Esophagus mucosa (tissue), 1 donor: ENCODE data around the gene BICC1. TPM values are rescaled to one million over a fixed set of nuclear protein-coding genes. Genes with fewer than 3 reads are reported as not detected.

Experiments
- ATAC-seq: fragments of 200-7000 bp; cut with Tn5 transposase; one replicate; pipeline ENCODE4 v1.9.1; 2020
- total RNA-seq: library from RNA; stranded (reverse); gene quantifications from one replicate; pipeline ENCODE4 v1.2.4, GENCODE V29; 2023
- donor health status: DM: yes; HTN: yes; CAD: no.

BICC1 gene, protein sequence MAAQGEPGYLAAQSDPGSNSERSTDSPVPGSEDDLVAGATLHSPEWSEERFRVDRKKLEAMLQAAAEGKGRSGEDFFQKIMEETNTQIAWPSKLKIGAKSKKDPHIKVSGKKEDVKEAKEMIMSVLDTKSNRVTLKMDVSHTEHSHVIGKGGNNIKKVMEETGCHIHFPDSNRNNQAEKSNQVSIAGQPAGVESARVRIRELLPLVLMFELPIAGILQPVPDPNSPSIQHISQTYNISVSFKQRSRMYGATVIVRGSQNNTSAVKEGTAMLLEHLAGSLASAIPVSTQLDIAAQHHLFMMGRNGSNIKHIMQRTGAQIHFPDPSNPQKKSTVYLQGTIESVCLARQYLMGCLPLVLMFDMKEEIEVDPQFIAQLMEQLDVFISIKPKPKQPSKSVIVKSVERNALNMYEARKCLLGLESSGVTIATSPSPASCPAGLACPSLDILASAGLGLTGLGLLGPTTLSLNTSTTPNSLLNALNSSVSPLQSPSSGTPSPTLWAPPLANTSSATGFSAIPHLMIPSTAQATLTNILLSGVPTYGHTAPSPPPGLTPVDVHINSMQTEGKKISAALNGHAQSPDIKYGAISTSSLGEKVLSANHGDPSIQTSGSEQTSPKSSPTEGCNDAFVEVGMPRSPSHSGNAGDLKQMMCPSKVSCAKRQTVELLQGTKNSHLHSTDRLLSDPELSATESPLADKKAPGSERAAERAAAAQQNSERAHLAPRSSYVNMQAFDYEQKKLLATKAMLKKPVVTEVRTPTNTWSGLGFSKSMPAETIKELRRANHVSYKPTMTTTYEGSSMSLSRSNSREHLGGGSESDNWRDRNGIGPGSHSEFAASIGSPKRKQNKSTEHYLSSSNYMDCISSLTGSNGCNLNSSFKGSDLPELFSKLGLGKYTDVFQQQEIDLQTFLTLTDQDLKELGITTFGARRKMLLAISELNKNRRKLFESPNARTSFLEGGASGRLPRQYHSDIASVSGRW
- total RNA-seq, result 0.32 TPM

DNA sequence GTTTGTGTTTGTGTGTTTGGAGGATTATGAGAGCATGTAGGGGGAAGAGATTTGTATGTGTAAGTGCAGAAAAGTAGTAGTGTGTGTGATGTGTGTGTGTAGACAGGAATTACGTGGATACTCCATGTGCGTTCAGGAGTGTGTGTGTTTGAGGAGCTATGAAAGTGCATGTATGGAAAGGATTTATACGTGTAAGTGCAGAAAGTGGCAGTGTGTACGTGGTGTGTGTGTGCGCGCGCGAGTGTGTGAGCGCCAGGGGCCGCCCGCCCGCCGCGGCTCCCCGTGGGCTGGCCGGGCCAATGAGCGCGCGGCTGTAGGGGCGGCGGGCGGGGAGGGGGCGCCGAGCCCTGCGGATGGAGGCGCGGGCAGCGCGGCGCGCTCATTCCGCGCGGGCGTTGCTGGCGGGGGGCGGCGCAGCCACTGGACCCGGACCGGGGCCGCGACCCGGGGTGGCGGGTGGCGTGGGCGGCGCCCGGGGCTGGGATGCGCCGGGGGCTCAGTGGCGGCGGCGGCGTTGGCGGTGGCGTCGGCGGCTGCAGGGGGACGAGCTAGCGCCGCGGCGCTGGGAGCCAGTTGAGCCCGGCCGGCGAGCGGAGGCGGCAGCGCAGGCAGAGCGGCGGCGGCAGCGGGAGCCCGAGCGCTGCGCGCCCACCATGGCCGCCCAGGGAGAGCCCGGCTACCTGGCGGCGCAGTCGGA is at the start of gene BICC1:
Gene BICC1 (plus strand): TSS at position 382 of the 697 bp plus-strand sequence. CDS start 272 bp downstream, at position 654.
- ATAC-seq, result peak; percentile 17

DNA sequence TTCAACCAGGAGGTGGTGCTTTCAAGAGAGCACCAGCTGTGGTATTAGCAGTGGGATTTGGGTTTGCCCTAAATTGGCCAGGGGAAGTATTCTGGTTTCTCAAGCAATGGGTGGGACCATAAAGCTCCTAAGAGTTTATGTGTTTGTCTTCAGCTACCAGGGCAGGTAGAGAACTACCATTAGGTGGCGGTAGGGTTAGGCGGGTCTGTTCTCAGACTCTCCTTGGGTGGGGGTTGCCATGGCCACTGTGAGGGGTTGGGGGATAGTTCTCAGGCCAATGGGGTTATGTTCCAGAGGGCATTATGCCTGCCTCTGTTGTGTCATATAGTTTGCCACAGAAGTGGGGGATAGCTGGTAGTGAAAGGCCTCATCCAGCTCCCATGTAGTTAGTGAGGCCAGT is 47.7 kb upstream of the BICC1 start:
- no peak for ATAC-seq

DNA sequence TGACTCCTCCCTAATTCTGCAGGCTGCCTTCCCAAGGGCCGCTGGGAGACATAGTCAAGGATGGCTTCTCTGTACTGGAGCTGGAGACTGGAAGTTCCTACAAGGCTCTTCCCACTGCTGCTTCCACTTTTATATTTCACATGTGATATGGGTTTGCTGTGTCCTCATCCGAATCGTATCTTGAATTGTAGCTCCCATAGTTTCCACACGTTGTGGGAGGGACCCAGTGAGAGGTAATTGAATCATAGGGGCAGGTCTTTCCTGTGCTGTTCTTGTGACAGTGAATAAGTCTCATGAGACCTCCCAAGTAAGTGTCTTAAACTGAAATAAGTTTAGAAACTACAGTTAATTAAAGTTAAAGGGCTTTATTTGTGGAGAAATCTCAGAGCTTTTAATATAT is 47.0 kb upstream of the BICC1 start:
- ATAC-seq, result no peak

DNA sequence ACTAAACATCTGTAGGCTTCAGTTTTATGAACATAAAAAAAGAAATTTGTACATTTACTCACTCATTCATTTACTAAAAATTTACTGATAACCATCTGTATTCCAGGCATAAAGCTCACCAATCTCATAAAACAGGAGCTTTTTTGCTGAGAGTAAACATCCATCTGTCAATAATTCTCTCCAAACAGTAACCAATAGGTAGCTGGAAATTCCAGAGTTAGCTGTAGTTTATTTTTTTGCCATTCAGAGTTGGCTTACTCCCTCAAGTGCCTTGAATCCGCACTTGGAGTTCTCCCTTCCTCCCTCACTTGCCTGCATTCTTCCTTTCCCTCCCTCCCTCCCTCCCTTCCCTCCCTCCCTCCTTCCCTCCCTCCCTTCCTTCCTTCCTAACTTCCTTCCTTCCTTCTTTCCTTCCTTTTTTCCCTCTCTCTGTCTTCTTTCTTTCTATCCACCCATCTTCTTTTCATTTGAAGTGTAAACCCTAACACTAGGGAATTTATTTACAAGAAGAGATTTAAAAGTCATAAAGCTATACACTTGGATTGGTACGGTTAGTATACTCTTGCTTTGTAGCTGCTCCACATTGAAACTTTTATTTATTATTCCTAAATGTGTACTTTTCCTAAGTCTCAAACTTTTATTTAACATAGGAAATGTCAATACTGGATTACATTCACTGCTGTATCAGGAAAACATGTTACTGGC is 44.6 kb upstream of the BICC1 start:
- no peak for ATAC-seq

DNA sequence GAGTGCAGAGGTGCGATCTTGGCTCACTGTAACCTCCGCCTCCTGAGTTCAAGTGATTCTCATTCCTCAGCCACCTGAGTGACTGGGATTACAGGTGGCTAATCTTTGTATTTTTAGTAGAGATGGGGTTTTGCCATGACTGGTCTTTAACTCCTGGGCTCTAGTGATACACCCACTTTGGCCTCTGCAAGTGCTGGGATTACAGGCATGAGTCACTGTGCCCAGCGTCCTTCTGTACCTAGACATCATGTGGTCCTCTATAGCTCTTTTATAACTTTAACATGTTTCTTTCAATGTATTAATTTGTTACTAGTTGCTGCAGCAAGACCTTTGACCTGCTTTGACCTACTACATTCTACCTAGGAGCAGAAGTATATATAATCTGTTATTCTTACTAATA is 38.7 kb upstream of the BICC1 start:
- ATAC-seq, result no peak

GRCh38 chr10:58475322-58476277 is 37.1 kb upstream of the BICC1 start:
- no peak for ATAC-seq

DNA sequence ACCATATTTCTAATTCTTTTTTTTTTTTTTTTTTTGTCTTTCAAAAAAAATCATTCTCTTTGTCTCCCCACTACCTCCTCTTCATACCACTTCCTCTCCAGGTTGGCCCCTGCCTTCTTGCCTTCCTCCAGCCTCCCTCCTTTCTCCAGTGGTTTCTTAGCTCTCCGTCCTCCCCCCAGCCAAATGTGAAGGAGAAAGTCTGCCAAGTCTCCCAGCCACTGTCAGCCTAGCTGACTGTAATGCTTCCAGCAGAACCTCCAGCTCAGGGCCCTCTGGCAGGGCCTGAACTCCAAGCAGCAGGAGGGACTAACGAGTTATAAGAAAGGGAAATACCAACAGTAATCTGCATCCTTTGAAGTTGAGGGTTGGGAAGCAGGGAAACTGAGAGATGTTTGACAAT is 35.5 kb upstream of the BICC1 start:
- no peak for ATAC-seq

DNA sequence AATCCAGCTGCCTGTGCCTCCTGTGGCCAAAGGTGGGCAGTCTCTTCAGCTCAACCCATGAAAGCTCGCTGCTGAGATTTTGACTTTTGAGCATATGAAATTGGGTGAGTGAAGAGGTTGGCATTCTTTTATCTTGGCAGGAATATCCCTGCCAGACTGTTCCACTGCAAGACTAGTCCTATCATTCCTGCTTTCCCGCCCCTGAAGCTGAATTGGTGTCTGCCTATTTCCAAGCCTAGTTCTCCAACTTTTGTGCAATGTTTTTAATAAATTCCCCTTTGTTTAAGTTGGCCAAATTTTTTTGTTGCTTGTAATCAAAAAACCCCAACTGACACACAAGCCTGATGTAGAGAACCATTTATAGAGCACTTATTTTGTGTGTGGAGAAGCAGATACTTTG is 34.8 kb upstream of the BICC1 start:
- ATAC-seq, result no peak

DNA sequence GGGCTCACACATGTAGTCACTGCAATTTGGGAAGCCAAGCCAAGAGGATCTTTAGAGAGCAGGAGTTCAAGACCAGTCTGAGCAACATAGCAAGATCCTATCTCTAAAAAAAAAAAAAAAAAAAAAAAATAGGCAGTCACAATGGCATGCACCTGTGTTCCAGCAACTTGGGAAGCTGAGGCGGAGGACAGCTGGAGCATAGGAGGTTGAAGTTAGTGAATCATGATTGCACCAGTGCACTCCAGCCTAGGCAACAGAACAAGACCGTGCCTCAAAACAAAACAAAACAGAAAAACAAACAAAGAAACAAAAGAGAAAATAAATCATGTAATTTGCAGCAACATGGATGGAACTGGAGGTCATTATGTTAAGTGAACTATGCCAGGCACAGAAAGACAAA is 33.6 kb upstream of the BICC1 start:
- no peak for ATAC-seq

GRCh38 chr10:58480321-58480720 is 32.4 kb upstream of the BICC1 start:
- no peak for ATAC-seq

DNA sequence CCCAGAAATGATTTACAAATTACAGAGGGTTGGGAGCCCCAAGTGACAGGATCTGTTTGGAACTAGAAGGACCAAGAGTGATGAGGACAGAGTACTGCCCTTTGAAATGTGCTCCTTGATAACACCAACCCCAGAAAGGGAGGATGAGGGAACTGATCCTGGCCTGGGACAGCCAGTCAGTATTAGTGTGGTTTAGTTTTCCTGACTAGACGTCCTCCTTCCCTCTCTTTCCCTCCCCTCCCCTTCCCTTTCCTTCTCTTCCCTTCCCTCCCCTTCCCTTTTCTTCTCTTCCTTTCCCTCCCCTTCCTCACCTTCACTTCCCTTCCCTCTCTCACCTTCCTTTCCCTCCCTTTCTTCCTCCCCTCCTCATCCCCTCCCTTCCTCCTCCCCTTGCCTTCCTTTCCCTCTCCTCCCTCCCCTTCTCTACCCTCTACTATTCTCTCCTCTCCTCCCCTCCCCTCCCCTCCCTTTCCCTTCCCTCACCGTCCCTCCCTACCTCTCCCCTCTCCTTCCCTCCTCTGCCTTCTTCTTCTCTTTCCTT is 31.0 kb upstream of the BICC1 start:
- no peak for ATAC-seq

- ATAC-seq, result no peak
Observed at GRCh38 chr10:58486821-58487220, 25.9 kb upstream of the BICC1 start.

- ATAC-seq, result no peak
Observed at GRCh38 chr10:58488921-58489320, 23.8 kb upstream of the BICC1 start.

GRCh38 chr10:58502956-58503355 is 9.7 kb upstream of the BICC1 start:
- ATAC-seq, result no peak

DNA sequence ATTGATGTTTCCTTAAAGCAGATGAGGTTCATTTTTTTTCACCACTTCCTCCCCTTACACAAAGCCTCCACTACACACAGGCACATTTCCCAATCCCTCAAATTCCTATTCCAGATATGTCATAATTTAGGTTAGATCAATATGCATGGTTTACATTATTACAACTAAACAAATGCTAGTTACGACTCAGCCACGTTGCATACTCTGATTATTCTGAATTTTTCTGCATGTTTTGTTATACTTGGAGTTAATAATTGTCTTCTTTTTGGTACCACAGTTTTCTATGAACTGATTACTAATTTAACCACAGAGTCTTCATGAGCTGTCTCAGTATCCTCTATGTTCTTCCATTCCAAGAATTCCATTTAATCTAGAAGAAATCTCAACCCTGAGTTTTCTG is 4.4 kb upstream of the BICC1 start:
- no peak for ATAC-seq

- no peak for ATAC-seq
Observed at GRCh38 chr10:58511765-58512490, 744 bp upstream of the BICC1 start.

DNA sequence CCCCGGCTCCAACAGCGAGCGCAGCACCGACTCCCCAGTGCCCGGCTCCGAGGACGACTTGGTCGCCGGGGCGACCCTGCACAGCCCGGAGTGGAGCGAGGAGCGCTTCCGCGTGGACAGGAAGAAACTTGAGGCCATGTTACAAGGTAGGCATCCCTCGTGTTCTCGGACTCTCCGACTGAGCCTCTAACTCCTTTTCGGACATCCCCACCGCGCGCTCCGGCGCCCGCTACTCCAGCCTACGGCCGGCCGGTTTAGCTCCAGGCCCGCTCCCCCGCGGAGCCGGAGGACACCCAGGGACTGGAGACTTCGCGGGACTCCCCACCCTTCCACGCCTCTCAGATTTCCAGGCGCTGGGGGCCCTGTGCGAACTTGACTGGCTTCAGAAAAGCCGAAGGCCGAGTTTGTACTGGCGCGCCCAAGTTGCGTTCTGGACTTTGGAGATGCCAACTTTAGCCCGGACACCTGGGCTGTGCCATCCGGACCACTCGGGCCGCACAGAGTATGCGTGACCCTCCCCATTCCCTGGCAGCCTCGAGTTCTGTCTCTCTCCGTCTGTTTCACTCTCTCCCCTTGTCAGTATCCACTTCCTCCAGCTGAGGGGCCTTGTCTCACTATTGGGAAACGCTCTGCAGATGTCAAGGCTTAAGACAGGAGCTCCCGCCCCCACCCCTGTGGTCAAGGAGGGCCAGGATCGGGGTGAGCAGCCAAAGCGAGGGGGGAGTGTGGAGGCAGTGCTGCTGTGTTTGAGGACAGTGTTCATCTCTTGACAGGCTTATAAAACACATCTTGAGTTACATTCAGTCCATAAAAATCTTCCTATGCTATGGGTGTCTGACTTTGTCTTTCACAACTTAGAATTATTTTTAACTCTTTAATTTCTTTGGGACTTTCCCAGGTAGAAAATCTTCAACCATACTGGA is 777 bp downstream of the BICC1 start:
- peak; percentile 17 for ATAC-seq

GRCh38 chr10:58514111-58514770 is 1.6 kb downstream of the BICC1 start:
- no peak for ATAC-seq
